ENCODE data around the gene OCA2.

OCA2 gene

DNA sequence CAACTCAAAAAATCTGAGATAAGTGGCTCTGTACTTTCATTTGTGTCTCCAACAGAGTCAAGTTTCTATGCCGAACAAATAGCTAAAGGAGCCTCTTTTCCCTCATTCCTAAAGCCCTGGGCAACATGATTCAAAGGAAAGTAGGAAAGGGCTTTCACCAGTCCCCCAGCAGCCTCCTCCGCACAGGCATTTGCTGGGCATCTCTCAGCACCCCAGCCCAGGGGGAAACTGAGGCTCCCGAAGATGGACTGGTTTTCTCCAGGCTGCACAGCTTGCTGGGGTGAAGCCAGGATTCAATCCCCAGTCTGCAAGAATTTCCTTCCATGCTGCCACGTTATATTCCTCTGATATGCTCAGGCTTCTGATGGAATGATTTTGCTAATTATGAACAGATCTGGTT, 163.8 kb downstream of the OCA2 start:
- DNase-seq: no peak

DNA sequence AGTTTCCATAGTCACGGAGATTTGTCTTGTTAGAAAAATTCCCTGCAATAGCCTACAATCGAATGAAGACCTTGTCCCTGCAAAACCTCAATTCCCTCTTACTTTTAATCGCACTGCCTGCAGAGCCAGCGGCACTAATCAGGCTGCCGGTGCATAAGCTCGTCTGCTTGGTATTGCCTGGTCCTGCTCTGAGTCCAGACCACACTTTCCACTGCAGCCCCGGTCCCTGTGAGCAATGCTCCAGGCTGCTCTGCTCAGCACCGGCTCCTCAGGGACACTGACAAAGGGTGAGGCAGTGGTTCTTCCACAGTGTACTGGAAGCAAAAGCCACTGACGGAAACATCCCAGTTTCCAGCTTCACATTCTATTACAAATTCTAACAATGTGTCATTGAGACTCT, 164.3 kb downstream of the OCA2 start:
- DNase-seq: no peak

DNA sequence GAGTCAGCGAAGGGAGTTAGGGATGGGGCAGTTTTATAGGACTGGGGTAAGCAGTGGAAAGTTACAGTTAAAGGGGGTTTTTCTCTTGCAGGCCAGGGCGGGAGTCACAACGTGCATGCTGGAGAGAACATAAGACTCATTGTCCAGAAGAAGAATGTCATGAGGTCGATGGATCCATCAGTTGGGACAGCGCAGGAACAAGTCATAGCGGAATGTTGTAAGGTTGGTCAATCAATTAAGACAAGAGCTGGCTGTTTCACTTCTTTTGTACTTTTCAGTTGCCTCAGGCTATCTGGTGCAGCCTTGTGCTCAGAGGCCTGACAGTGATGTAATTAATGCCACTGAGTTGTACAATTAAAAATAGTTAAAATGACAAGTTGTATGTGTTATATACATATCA, 165.6 kb downstream of the OCA2 start:
- no peak for DNase-seq

DNA sequence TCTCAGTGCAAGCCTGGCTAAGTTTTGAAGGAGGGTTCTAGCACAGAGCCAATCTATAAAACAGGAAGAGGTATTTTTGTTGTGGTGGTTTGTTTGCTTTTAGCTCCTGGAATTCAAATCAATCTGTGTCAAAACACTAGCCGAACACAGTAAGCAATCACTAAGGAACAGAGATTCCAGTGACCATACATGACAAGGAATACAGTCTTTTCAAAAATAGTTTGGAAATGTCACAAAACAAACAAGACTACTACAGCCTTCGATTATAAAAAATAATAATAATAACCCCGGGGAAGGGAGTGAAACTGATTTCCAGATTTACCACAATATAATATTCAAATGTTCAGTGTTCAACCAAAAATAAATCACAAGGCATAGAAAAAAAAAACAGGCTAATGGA, 166.5 kb downstream of the OCA2 start:
- DNase-seq: no peak

DNA sequence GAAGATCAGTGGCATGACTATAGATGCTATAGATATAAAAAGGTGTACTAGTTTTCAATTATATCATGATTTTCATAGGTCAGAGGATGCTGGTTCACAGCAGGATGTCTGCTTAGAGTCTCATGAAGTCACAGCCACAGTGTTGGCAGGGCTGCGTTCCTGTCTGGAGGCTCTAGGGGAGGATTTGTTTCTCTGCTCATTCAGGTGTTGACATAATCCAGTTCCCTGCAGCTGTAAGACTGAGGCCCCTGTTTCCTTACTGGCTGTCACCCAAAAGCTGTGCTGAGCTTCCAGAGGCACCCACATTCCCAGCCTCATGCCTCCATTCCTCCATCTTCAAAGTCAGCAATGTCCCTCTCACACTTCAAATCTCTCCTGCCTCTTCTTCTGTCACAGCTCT, 170.7 kb downstream of the OCA2 start:
- no peak for DNase-seq

DNA sequence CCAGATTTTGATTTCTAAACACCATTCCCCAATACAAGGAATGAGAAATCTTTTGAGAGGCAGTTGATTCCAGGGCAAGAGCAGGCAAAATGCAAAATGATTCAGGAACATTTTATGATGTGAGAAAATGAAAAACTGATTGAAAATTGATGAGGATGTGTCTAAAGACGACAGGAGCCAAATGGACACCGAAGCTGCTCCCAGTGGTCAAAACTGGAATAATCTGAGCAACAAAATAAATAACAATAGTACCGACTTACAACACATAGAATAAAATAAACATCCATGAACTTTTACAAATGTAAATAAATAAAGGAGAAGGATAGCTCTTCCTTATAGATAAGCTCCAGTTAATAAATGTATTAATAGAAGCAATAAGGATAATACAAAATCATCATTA, 186.8 kb downstream of the OCA2 start:
- no peak for DNase-seq

DNA sequence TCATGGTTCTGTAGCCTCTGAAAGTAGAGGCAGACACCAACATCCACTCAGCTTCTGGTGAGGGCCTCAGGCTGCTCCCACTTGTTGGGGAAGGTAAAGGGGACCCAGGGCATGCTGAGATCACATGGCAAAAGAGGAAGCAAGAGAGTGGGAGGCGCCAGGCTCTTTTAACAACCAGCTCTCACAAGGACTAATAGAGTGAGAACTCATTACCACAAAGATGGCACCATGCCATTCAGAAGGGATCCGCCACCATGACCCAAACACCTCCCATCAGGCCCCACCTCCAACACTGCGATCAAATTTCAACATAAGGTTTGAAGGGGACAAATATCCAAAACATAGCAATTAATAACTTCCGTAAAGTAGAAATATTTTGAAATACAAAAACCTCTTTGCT, 192.3 kb downstream of the OCA2 start:
- DNase-seq: no peak

DNA sequence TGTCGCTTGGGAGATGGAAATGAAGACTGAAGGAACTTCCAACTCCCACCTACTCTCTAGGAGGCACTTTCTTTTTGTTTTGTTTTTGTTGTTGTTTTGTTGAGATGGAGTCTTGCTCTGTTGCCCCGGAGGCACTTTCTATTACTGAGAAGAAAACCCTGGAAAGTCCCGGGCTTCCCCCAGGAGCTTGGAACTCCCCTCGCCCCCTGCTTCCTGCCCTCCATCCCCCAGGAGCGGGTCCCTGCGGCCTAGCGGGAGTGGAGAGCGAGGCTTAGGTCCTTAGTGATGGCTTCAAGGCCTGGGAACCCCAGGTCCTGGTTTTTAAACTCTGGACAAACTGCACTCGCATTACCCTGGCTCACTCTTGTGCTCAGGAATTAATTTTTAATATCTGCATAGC, 195.7 kb downstream of the OCA2 start:
- no peak for DNase-seq

DNA sequence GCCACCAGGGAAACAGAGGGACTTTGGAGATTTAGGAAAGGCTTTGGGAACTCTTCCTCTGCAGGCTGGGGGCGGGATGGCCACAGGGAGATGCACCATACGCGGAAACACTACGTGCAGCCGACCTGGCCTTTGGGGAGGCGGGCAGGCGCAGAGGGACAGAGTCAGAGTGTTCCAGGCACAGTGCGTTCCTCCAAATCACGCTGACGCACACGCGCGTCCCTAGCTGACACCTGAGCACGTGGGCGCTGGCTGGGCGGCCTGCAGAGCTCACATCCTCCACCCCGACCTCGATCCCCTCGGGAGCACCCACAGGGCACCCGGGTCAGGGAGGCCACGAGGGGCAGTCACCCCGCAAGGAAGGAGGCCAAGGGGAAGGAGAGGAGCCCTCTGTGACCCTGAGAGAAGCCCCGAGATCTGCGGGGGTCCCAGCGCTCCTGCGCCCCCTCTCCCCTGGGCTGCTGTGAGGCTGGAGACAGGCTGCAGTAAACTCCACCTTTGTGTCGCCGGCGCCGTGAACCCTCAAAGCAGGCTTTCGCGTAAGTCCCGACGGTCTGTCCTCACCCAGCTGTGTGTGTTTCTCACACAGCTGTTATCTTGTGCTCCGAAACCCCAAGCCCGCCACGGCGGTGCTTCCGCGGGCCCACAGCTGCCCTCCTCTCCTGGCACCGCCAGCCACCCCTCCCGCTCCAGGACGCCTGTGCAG, 196.3 kb downstream of the OCA2 start:
- DNase-seq: no peak

DNA sequence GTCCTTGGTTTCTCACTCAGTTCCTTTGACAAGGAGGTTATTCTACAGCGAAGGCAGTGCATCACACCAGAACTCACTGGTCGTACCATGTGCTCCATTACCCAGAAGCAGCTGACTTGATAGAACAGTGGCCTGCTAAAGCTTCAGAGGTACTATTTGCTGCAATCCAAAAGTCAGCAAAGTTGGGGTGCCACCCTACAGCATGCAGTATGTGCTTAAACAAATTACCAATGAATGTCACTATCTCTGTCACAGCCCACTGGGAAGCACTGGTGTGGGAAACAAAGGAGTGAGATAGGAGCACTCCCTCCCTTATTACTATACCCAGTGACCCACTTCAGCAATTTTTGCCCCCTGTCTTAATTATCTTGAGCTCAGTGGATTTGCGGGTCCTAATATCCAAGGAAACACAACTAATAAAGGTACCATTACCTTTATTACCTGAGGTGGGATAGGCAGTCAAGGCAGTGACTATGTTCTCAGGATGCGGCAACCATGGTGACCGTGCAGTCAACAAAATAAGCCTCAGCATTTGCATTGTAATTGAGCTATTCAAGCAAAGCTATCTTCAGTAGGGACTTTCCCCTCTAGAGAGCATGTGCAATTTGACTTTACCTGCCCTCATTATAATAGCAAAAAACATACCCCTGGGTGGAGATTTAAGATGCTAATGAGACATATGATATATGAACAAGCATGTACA, 199.4 kb downstream of the OCA2 start:
- DNase-seq: no peak

DNA sequence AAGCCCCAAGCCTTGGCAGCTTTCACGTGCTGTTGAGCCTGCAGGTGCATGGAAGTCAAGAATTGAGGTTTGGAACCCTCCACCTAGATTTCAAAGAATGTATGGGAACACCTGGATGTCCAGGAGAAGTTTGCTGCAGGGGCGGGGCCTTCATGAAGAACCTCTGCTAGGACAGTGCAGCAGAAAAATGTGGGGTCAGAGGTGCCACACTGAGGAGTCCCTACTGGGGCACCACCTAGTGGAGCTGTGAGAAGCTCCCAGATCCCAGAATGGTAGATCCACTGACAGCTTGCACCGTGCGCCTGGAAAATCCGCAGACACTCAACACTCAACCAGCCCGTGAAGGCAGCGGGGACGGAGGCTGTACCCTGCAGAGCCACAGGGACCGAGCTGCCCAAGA, 201.6 kb downstream of the OCA2 start:
- no peak for DNase-seq

DNA sequence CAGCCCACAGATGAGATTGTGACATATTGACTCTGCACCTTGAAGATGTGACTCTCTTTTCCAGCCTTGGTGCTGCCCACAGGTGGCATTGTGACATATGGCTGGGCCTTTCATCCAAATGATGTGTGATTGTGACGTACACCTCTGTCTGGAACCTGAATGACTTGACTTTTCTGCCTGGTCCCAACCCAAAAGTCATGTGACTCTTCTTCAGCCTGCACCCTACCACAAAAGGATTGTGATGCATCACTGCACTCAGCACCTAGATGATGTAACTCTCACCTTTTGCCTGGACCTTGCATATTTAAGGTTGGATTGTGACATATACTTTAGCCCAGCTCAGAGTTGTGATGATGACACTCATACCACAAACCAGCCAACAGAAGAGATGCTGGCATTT, 204.5 kb downstream of the OCA2 start:
- DNase-seq: no peak

DNA sequence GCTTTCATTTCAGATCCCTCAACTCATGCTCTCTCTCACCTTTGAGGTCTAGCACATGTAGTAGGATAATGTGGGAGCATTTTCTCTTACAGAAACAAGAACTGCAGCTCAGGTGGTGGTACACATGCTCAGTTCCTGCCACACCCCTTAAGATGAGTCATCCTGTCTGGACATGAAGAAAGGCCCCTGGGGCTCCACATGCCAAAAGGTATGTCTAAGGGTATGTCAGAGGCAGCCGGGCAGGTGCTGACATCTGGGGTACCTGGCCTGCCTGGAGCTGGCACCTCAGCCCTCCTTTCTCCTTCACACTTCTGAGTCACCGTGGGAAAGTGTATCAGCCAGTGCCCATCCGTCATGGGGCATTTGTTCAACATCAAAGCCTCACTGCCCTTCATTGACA, 209.9 kb downstream of the OCA2 start:
- no peak for DNase-seq

DNA sequence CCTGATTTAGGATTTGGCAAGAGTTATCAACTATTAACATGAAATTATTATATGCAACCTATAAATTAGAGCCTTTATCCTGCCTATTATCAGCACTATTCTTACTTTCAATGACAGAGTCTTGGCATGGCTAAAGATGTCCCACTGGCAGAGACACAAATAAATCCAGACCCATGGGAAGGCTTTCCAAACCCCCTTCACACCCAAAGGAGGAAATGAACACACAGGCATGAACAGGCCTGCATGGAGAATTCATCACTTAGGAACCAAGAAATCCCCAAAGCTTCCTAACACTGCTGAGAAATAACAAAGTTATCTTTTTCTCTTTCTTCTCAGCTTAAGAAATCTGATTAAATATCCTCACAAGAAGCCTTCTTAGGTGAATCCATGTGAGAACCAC, 213.9 kb downstream of the OCA2 start:
- no peak for DNase-seq

DNA sequence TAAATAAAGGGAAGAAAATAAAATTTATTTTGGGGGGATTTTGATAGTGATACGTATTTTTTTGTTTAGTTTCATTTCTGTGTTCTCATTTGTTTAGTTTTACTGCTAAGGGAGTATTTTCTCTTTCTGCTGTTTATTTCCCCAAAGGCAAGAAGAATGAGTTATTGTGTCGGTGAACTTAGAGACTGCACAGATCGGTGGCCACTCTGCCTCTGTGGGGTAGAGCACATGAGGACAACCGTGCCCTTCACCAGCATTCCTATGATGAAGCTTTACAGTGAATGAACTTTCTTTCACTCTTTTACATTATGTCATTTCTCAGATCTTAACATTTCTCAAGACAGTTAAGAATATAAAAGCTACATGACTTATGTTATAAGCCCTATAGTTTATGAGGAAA, 214.4 kb downstream of the OCA2 start:
- DNase-seq: no peak

DNA sequence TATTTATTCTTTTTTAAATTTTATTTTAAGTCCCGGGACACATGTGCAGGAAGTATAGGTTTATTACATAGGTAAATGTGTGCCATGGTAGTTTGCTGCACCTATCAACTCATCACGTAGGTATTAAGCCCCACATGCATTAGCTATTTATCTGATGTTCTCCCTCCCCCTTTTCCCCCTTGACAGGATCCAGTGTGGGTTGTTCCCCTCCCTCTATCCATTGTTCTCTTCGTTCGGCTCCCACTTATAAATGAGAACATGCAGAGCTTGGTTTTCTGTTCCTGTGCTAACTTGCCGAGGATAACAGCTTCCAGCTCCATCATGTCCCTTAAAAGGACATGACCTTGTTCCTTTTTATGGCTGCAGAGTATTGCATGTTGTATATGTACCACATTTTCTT, 220.3 kb downstream of the OCA2 start:
- no peak for DNase-seq

DNA sequence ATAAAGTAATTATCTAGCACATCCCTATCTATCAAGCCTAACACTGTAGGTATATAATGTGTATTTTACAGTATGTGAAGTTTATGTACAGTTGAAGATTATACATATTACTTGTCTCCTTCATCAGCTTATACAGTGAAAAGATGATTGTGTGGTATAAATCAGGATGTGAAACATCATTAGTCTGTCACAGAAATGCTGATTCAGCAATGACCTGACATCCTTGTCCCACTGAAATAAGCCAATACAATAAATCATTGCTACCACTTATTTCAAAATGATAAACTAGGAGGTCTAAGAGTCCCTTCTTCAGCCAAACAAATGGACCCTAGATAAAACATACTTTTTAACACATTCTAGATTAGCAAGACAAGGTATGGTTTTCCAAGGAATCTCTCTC, 225.3 kb downstream of the OCA2 start:
- DNase-seq: no peak

DNA sequence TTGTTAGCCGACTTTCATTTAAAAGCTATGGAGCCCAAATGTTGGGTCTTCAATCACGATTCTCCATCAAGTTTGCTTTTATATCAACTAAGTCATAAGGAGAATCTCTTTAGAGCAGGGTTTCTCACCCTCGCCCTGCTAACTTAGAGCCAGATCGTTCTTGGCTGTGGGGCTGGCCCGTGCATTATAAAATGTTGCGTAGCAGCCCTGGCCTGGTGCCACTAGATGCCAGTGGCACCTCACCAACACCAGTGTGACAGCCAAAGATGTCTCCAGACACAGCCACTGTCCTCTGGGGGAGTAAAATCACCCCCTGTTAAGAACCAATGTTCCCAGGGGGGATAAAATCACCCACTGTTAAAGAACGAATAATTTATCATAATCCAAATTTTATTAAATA, 226.1 kb downstream of the OCA2 start:
- DNase-seq: no peak

DNA sequence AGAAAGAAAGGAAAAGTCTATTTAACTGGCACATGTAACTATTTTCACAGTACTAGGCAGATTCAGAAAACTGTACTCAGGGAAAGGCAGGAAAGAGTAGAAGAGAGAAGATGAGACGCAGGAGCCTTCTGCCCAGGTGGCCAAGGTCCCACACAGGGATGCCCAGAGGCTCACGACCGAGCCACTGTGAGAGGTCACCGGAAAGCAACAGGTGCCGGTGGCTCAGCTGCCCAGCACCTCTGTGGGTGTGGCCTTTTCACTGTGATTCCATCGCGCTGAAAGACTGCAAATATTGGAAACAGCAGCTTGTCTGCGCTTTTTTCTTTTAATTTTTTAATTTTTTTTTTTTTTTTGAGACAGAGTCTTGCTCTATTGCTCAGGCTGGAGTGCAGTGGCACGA, 226.8 kb downstream of the OCA2 start:
- no peak for DNase-seq

DNA sequence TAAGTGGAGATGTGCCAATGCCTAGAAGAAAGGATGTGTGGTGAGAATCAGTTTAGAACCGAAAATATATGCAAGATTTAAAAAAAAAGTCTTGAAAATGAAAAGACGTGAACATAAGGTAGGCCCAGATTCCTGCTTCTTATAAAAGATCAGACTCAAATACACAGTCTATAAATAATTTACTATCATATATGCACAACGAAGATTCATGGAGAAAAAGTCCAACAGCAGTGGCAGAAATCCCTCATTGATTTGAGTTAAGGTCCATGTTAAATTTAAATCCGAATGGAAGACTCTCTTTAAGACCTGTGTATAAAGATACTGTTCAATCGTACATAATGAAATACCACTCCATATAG, 227.2 kb downstream of the OCA2 start:
- no peak for DNase-seq

DNA sequence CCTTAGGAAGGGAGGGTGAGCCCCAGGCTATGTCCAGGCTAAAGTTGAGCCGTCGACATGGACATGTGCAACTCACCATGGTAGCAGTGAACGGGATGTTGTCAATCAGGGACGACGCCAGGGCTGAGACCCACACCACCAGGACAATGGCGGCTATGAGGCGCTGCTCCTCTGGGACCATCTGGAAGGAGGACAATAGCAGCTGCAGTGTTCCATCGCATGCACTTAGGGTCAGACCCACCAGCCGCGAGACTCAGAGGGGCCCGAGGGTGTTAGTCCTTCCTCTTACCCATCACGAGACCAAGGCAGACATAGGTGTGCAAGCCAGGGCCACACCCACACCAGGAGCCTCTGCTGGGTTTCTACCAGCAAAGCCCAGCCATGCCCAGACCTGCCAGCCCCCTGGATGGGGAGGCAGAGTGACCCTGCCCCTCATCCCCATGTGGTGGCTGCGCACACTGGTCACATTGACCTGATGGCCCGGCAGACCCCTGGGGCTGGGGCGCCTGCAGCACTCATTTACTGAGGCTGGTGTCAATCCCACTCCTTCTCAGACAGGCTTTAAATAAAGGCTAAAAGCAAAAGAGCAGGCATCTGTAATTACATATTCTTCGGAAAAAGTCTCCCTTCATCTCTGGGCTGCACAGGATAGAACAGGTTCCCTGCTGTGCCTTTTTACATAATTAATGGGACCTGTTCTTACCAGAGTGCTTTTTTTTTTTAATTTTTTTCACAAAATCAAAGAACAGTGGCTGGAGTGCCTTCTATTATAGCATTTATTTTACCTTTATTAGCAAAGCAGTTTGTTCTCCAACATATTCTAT, 227.8 kb downstream of the OCA2 start:
- DNase-seq: no peak

DNA sequence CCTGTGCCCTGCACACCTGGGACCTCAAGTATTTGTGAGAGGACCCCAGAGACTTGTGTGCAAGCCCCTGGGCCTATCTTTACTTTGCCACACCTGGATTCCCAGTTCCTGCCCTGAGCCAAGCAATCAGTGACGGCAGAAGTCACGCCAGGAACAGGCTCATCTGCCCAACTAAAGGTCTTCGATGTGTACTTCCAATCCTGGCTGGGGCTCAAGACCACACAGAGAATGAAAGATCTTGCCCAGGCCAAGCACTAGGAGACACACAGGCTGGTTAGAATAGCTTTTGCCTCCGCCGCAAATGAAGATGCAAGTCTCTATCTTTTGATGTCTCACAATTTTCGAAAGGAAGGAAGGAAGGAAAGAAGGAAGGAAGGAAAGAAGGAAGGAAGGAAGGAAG, 228.8 kb downstream of the OCA2 start:
- no peak for DNase-seq

DNA sequence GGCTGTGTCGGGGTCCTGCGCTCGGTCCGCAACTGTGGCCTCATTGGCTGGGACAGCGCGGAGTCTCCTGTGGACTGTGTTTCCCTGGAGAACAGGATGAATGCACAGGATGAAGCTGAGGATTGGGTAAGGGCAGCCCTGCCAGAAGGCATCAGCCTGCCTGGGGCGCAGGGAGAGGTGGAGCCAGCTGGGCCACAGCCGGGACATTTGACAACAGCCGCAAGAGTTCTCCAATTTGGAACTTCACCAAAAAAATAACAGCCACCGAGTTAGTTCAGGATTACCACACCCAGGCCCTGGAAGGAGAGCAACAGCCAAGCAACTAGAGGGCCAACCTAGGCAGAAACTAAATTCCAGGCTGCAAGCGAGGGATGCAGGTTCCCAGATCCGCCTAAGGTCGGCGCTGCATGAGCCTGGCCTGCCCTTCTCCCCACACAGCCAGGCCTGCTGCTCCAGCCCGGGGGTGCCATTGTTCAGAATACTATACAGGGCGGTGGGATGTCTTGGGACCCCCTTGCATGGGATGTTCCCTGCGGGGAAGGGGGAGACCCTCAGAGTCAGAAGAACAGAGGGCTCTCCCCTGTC, 229.3 kb downstream of the OCA2 start:
- peak; percentile 1 for DNase-seq

DNA sequence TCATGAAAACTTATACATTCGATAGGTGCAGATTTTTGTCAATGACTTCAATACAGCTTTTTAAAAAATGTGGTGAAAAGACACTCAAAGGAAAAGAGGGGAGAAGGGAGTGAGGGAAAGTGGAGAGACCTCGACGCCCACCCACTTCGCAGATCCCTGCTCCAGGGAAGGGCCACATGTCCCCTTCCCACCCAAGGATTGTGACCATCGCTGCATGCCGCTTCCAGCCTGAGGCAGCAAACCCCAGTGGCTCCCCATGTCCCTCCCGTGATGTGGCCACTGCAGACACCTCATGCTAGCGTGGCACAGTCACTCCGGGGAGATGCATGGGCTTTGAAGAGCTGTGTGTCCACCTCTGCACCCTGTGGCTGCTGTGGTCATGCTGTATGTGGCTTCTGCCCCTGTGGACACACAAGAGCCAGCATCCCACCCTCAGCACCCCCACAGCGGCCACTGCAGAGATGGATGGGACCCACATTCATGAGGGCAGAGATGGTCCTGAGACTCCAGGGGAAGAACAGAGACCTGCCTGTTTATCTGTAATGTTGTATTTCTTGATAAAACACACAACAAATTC, 230.2 kb downstream of the OCA2 start:
- DNase-seq: no peak

All from NCI-H1694 treated with DMSO at 0.1 percent for 48 hours (cell line).